ENCODE data around the gene GSTT2.
"Not testable (repeated sequence)": the region's sequence is repeated elsewhere in the genome, so short reads cannot be mapped to it uniquely, and the experiment has no call there.

DNA sequence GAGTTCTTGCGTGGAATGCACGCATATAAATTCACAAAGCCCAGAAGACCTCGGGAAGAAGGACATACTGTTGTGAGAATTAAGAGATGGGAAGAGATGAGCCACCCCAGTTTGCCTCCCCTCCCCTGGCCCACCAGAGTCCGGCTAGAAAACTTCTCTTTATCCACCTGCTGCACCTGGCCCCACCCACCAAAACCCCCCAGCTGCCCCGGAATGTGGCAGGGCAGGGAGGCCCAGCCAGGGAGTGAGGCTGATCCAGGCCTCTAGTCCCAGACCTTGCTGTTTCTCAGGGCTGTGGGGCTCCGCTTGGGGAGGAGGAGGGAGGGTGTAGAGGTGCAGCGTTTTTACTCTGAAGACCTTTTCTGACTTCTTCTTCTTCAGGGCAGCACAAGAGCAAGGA lies 633 bp downstream of the GSTT2 start:
- TF ChIP-seq, protein P1, sequence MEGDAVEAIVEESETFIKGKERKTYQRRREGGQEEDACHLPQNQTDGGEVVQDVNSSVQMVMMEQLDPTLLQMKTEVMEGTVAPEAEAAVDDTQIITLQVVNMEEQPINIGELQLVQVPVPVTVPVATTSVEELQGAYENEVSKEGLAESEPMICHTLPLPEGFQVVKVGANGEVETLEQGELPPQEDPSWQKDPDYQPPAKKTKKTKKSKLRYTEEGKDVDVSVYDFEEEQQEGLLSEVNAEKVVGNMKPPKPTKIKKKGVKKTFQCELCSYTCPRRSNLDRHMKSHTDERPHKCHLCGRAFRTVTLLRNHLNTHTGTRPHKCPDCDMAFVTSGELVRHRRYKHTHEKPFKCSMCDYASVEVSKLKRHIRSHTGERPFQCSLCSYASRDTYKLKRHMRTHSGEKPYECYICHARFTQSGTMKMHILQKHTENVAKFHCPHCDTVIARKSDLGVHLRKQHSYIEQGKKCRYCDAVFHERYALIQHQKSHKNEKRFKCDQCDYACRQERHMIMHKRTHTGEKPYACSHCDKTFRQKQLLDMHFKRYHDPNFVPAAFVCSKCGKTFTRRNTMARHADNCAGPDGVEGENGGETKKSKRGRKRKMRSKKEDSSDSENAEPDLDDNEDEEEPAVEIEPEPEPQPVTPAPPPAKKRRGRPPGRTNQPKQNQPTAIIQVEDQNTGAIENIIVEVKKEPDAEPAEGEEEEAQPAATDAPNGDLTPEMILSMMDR (IDR thresholded peaks at IDR 0.05) = not testable (repeated sequence)
- not testable (repeated sequence) for TF ChIP-seq EZH2 (IDR thresholded peaks at IDR 0.05; ENCODE audit: borderline replicate concordance, insufficient read depth, low read depth, low read length, poor library complexity, severe bottlenecking)

Data from B cell (primary cell).